Left ventricle myocardium inferior (tissue), 1 donor: ENCODE measurements around the gene ITM2B. TPM values are rescaled to one million over a fixed set of nuclear protein-coding genes. Genes with fewer than 3 reads are reported as not detected.
A peak's percentile ranks its signal among the peaks of the same experiment; 100 is the strongest.

Experiments
- DNase-seq: peaks from one replicate; pipeline ENCODE4 v3.0.0-alpha.2; 2020
- H3K27ac ChIP-seq: fragments of 200-600 bp; replicated peaks from 2 replicates; pipeline ENCODE4 v1.8.0; 2021
- H3K27me3 ChIP-seq: fragments of 200-600 bp; 2 replicates; pipeline ENCODE4 v1.8.0; 2021; ENCODE audit warnings: low read depth
- H3K36me3 ChIP-seq: fragments of 200-600 bp; 2 replicates; pipeline ENCODE4 v1.8.0; 2021
- H3K4me1 ChIP-seq: fragments of 200-600 bp; 2 replicates; pipeline ENCODE4 v1.8.0; 2021
- H3K4me3 ChIP-seq: fragments of 200-600 bp; 2 replicates; pipeline ENCODE4 v1.8.0; 2021; ENCODE audit warnings: mild to moderate bottlenecking, moderate library complexity
- H3K9me3 ChIP-seq: fragments of 200-600 bp; replicated peaks from 2 replicates; pipeline ENCODE4 v1.8.0; 2021
- CTCF ChIP-seq: fragments of 200-600 bp; IDR thresholded peaks from 2 replicates; pipeline ENCODE4 v1.8.0; 2021; ENCODE audit warnings: antibody characterized with exemption, mild to moderate bottlenecking, borderline replicate concordance
- intact Hi-C: fragments of 100-400 bp; cut with micrococcal nuclease; formaldehyde crosslinking; loops from one replicate; pipeline ENCODE4 v1.11.0; 2022
- total RNA-seq: library from RNA; stranded (reverse); fragmentation: NEBNext Ultra II Directional; extraction: Animal tissue kit (Norgen Biotek cat#: 25700); gene quantifications from one replicate; pipeline ENCODE4 v1.2.1, GENCODE V29; 2021
- donor health status: DM: no; HTN: yes; CAD: no; lungs with severe emphysema.

ITM2B gene
- total RNA-seq, 1 donor from 2014 or later, result 533 TPM

DNA sequence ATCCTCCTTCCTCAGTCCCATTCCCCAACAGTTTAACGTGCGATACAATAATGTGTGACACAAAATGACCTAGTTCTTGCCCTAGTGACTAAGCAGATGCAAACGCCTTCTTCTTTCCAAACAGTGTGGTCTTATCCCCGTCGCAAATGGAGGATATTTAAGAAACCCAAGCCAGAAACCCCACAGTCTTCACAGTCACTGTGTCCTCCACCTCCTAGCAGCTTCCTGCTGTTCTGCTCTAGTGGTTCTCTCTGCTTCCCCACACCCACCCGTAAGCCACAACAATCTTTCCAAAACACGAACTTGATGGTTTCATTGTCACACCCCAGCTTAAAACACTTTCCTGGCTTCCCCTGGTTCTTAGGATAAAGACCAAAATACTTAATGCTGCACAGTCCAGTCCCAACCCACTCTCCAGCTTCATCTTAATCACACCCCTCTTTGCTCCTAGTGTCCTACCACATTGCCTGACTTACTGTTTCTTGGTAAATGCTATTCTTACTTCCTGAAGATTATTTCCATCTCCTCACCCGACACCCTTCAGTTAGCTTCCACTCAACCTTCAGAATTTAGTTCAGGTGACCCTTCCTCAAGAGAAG, 32.3 kb downstream of the ITM2B start:
- H3K36me3 ChIP-seq, result peaks cover 67% of the 10 kb centered on the region
- H3K27ac ChIP-seq, result no peak overlapping the region
- peaks cover 44% of the 10 kb centered on the region for H3K4me1 ChIP-seq
- intact Hi-C loops, result no loop called here
- H3K4me3 ChIP-seq, result no peak overlapping the region
- H3K27me3 ChIP-seq, result no peaks in the 10 kb centered on the region
- no peak for DNase-seq
- TF ChIP-seq CTCF, result no peak
- H3K9me3 ChIP-seq, result no peaks in the 10 kb centered on the region

DNA sequence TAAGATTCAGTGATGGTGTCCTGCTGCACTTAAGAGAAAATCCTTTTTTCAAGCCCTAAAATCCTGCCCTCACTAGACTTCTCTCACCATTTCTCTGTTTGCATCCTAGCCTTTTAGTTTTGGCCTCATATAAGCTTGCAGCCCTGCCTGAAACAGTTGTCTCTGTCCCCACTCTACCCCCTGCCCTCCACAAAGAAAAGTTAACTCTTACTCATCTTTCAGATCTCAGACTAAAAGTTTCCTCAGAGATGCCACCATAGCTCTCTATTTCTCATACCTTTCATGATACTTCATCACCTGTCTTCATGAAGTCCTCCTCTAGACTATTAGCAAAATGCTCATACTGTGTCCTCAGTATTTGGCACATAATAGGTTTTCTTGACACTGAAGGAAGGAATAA, 33.1 kb downstream of the ITM2B start:
- H3K36me3 ChIP-seq, result peaks cover 58% of the 10 kb centered on the region
- no peak for TF ChIP-seq CTCF
- H3K27ac ChIP-seq, result no peak overlapping the region
- H3K9me3 ChIP-seq, result no peaks in the 10 kb centered on the region
- no peaks in the 10 kb centered on the region for H3K27me3 ChIP-seq
- DNase-seq, result no peak
- H3K4me3 ChIP-seq, result no peak overlapping the region
- intact Hi-C loops, result no loop called here
- peaks cover 38% of the 10 kb centered on the region for H3K4me1 ChIP-seq

DNA sequence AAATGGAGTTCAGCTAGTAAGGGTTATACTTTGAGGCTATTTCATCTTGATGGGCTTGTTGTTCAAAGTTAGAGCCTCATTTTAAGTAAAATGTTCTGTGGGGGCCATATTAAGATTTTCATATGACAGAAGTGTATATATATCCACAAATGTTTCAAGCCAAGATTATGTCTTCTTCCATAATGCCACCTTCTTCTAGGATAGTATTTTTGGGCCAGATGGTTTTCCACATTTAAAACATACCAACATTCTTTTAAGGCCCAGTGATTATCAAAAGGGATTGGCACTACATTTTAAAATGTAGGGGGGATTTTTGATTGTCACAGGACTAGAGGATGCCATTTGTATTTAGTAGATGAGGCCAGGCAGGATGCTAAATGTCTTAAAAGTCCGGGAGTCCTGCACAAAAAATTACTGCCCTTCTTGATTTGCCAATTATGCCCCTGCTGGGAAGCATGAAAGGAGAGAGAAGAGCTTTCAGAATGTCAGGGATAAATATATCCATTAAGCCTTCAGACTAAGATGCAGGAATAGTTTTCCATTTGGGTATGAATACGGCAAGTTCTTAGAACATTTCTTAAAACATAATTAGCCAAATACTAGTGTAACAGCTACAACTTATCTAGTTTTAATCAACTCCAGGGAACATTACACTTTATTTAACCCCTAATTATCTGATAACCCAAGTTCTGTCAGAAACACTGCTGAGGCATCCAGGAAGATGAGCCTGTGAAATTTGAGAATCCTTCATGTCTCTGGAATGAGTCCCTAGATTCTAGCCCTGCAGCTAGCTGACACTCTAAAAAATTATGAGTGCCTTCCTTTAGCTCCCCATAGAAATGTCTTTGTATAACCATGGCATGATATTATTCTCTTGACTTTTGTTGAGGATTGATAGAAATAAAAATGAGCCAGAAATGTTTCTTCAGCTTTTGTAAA, 34.0 kb downstream of the ITM2B start:
- TF ChIP-seq CTCF, result no peak
- peaks cover 38% of the 10 kb centered on the region for H3K4me1 ChIP-seq
- H3K4me3 ChIP-seq, result no peak overlapping the region
- no peak for DNase-seq
- intact Hi-C loops, result no loop called here
- peaks cover 50% of the 10 kb centered on the region for H3K36me3 ChIP-seq
- peak overlapping the region; percentile 16 for H3K27ac ChIP-seq
- H3K9me3 ChIP-seq, result no peaks in the 10 kb centered on the region
- H3K27me3 ChIP-seq, result no peaks in the 10 kb centered on the region

DNA sequence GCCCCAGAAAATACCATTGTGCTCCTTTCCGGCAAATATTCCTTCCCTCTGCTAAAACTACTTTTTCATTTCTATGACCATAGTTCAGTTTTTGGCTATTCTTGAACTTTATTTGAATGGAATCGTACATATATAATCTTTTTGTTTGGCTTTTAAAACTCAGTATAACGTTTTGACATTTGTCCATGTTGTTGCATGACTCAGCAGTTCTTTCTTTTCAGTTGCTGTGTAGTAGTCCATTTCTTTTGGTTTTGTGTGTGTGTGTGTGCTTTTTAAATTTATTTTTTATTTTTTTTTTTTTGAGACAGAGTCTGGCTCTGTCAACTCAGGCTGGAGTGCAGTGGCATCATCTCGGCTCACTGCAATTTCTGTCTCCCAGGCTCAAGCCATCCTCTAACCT, 35.0 kb downstream of the ITM2B start:
- Histone ChIP-seq H3K36me3 (peaks cover 41% of the 10 kb centered on the region), H3K4me1 (peaks cover 43% of the 10 kb centered on the region), H3K9me3 (no peaks in the 10 kb centered on the region), H3K4me3 (no peak overlapping the region), H3K27ac (no peak overlapping the region), H3K27me3 (no peaks in the 10 kb centered on the region)
- no peak for DNase-seq
- intact Hi-C loops, result no loop called here
- TF ChIP-seq CTCF, result no peak

DNA sequence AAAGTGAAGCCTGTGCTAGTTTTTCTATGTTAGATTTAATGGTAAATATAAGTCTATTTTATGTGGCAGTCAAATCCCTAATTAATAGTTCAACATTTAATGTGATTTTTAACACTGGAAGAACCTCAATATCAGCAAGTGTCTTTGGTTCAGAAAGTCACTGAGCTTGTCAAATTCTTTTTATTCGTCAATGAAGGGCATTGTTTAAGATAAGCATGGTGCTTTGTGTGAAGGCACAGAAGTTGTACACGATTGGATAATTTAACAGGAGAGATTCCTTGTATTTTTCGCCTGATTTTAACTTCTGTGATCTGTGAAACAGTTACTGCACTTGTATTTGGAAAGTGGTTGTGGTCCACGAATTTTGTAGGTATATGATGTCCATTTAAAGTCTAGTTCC, 40.3 kb downstream of the ITM2B start:
- Histone ChIP-seq H3K9me3 (no peaks in the 10 kb centered on the region), H3K27me3 (no peaks in the 10 kb centered on the region), H3K27ac (no peak overlapping the region), H3K4me1 (peaks cover 23% of the 10 kb centered on the region), H3K36me3 (peaks cover 22% of the 10 kb centered on the region), H3K4me3 (no peak overlapping the region)
- DNase-seq, result no peak
- intact Hi-C loops, result no loop called here
- TF ChIP-seq CTCF, result no peak
